Stimulated activated CD8-positive, alpha-beta memory T cell treated with anti-CD3 and anti-CD28 coated beads, Interleukin-7, amount 100 ng/mL, for 4 hours (primary cell): ENCODE results near the gene DNASE2.
A peak's percentile ranks its signal among the peaks of the same experiment; 100 is the strongest.
"Not testable (repeated sequence)": the region's sequence is repeated elsewhere in the genome, so short reads cannot be mapped to it uniquely, and the experiment has no call there.

ENCODE experiments used
- DNase-seq, 2 donors: peaks; one replicate each; pipeline ENCODE4 v3.0.0-alpha.2; 2020; ENCODE audit warnings: low read depth in 2 of 2

Gene DNASE2, protein sequence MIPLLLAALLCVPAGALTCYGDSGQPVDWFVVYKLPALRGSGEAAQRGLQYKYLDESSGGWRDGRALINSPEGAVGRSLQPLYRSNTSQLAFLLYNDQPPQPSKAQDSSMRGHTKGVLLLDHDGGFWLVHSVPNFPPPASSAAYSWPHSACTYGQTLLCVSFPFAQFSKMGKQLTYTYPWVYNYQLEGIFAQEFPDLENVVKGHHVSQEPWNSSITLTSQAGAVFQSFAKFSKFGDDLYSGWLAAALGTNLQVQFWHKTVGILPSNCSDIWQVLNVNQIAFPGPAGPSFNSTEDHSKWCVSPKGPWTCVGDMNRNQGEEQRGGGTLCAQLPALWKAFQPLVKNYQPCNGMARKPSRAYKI

DNA sequence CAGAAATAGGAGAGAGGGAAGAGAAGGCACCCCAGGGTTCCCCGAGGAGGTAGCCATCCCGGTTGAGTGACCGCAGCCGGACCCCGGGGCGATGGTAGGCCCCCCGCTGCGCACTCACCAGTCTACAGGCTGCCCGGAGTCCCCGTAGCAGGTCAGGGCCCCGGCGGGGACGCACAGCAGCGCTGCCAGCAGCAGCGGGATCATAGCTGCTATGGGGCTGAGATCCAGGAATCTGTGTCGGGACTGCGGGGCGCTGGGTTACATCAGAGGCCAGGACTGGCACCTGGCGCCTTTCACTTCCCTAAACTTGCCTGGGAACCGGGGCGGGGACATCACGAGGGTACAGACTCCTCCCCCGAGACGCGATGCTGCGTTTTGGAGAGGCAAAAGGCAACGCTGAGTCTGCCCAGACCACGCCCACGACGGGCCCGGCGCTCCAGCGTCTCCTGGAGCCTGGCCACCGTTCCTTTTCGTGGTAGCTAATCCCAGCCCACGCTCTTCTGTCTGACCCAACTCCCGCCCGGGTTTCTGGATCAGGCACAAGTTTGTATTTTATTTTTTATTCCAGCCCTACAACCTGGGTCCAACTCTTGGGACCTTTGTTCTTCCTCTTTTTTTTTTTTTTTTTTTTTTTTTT, at the start of gene DNASE2:
Gene DNASE2, minus strand, starts transcription at position 278 of the 637 bp plus-strand sequence. Its CDS starts 74 bp downstream, at position 204.
- DNase-seq: peak; percentile 78 to 83

DNA sequence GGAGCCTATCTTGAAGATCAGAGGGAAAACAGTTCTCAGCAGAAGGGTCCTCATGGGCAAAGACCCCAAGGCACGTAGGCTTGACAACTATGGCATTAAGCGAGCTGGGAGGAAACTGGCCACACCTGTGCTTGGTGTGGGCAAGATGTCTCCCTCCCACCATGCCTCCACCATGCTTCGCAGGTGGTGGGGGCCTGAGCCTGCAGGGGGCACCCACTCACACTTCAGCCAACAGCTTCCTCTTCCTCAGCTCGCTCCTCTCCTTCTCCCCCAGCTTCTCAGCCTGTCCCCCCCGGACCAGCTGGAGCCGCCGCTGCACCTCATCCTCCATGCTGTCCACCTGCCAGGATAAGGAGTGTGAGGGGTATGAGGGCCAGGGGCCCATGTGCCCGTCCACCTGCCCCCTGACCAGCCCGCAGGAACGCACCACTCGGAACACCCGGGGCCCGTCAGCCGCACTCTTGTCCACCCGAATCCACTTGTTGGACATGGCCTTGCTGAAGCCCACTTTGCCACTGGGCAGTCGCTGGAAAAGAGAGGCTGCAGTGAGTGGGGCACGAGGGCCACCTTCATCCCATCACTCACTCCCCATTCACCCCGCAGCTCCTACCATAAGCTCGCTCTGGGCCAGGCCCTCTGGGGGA, 48.9 kb upstream of the DNASE2 start:
- no peak for DNase-seq

DNA sequence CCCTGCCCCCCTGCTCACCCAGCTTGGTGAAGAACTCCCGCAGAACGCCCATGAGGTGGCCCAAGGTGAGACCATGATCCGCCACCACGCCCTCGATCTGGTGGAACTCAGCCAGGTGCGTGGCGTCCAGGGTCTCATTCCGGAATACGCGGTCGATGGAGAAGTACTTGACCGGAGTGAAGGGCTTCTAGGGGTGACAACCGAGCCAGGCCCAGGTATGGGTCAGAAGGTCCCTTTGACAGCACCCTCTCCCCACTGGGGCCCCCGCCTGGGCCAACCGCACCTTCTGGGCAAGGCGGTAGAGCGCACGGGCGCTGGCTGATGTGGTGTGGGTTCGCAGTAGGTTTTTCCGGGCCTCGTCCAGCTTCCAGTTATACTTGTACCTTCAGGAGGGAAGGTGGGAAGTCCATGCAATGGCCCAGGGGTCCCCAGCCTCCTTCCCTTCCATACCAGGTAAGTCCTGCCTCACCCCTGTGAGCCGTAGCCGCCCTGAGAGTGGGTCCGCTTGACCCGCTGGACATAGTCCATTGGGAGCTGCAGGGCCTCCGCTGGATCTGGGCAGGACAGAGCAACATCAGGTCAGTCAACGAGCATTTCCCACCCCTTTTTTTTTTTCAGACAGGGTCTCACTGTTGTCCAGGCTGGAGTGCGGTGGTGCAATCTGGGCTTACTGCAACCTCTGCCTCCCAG, 43.5 kb upstream of the DNASE2 start:
- DNase-seq: no peak

DNA sequence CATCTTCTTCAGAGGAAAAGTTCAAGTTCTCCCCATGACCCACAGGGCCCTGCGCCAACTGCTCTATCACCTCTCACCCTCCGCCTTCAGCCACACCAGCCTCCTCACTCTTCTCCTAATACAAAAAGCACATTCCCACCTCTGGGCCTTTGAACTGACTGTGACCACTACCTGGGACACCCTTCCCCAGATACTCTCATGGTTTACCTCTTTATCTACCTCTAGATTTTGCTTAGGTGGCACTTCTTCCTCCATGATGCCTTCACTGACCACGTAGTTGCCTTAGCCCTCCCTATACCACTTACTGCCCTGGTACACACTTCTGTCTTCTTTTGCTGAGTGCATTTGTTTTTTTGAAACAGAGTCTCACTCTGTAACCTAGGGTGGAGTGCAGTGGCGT, 41.7 kb upstream of the DNASE2 start:
- DNase-seq: no peak

DNA sequence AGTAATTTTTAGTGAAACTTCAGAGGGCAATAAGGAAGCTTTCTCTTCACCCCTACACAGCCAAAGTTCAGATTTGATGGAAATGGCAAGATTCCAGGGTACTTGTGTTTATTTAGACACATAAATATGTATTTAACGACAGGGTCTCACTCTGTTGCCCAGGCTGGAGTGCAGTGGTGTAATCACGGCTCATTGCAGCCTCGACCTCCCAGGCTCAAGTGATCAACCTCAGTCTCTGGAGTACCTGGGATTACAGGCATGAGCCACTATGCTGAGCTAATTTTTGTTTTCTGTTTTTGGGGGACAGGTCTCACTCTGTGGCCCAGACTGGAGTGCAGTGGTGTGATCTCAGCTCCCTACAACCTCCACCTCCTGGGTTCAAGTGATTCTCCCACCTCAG, 39.8 kb upstream of the DNASE2 start:
- no peak for DNase-seq

DNA sequence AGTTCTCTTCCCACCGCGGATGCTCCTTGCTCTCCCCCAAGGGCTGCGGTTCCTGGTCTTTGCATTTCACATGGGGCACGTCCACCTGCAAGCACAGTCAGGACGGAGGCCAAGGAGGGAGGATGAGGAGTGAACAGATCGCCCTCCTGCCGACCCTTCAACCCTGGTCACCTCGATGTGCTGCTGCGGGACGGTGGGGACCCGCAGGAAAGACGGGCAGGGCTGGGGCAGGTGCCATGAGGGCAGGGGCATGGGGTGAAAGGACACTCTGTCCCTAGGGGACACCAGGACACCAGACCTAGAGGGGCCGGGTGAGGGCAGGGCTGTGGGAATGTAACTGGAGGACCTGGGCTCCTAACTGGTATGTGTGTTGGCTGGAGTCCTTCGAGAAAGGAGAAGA, 37.0 kb upstream of the DNASE2 start:
- DNase-seq: no peak

DNA sequence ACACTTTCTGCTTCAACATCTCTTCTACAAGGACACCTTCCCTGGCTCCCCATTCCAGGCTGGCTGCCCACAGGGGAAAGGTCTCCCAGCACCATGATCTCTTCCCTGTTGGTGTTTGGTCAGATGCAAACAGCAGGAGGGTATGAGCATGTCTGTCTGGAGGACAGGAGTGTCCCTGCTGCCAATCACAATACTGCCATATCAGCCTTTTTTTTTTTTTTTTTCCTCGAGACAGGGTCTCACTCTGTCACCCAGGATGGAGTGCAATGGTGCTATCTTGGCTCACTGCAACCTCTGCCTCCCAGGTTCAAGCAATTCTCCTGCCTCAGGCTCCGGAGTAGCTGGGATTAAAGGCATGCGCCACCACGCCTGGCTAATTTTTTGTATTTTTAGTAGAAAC, 34.6 kb upstream of the DNASE2 start:
- not testable (repeated sequence) for DNase-seq

DNA sequence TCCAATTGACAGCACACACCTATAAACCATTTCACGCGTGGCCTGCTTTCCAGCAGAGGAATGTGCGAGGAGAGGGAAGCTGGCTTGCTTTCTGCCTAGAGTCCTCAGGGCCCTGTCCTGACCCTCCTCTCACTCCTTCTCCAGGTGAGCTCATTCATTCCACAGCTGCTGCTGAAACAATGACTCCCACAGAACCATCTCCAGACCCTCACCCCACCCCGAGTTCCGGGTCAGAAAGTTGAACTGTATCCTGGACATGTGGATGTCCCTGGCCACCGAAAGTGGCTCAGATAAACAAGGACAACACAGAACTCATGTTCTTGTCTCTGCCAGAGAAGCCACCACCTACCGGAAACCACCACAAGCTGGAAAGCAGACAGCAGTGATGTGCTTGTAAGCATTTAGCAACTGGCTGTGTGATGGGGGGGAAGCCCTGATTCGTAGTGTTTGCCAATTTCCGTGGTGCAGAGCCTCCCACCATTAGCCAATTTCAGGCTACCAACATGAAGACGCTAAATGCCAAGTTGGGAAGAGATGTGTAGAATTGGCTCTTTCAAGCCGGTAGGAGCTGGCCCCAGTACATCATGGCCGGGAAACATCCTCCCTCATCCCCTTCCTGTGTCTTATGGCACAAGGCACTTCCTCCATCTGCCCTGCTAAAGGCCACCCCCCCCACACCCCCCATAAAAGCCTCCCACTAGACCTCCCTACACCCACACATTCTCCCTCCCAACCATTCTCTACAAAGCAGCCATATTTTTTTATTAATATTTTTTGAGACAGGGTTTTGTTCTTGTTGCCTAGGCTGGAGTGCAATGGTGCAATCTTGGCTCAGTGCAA, 32.8 kb upstream of the DNASE2 start:
- peak in 1 of 2 donors; percentile 33 for DNase-seq

DNA sequence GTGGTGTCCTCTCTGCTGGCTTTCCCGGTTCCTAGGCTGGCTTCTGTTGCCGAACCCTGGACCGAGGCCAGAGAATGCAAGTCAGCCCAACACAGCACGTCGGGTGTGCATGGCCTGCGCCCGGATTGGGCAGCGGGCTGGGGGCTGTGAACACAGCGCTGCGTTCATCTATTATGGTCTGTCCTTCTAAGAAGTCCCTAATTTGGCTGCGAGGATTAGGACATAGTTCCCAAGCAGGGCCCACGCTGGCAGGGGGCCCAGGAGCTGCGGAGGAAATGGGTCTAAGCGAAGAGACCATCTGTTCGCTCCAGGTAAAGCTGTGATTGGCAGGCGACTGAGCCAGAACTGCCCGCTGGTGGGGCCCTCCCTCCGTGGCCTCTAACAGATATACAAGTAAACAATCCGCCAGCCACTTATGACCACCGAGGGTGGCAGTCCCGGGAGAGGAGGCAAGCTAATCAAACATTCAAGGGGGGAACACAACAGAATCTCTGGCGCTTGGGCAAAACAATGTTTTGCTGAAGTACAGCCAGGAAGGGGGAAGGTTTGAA, 31.8 kb upstream of the DNASE2 start:
- no peak for DNase-seq

DNA sequence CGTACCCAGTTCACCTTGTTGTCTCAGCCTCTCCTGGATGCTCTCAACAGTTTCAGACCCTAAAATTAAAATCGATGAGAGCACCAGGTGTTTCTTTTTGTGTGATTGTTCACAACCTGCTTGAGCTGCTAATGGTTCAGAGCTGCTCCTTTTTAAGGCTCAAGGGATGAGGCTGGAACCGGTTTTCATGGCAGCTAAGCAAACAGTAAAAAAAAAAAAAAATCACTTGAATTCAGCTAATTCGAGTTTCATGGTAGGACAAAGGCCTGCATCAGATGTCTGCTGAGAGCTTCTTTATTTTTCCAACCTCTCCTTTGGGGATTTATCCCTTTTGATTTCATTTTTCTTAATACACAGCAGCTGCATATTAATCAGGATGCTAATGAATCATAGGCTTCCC, 31.3 kb upstream of the DNASE2 start:
- no peak for DNase-seq

DNA sequence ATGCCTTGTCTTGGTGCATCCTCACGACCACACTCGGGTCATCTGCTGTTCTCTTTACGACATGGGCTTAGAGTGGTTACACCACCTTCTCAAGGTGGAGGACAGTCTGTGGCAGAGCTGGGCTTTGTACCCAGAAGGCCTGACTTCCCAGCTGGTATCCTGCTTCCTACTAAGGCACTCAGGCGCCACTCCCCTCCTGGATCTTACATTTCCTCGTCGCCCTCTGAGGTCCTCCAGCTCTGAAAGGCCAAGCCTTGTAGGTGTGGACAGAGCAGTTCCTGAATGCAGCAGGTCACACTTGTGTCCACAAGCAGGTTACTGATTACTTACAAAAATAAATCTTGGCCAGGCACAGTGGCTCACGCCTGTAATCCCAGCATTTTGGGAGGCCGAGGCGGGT, 25.9 kb upstream of the DNASE2 start:
- DNase-seq: no peak

DNA sequence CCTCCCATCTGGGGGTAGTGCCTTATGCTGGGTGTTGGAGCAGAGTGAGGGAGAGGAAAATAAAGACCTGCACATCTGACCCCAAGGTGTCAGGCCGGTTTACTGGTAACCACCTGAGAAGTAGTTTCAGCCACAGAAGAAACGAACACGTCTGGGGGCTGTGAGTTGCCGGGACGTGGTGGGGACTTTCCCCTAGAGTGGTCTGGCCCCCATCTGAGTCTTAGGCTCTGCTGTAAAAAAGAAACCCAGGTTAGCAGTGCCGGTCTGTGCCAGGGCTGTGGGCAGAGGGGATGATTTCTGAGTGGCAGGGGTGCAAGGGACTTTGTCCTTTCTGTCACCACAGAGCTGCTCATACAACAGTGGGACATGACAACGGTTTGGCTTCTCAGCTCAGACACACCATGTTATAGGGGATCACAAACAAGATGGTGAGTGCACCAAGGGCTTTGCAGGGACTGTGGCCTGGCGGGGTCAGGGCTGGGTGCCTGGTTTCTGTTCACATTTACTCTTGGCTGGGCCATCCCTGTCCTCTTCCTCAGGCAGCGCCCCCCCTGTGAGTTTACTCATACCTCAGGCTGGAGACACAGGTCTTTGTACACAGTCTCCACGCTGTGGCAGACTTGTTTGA, 18.8 kb upstream of the DNASE2 start:
- no peak for DNase-seq

DNA sequence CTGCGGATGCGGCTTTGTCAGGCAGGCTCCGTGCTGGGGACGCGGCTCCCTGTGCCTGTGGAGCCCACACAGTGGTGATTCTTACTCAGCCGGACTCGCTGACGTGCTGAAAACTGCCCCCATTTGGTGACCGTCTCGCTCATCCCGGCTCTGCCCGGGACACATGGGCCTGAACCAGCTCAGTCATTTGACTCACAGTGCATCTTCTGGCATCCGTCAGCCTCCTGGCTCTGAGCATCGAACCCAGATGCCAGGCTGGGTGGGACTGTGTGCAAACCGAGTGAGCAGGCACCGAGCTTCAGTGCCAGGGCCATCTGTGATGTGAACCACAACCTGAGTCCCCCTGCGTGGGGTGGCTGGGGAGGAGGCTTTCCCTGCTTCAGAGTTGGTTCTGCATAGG, 15.2 kb upstream of the DNASE2 start:
- DNase-seq: no peak

DNA sequence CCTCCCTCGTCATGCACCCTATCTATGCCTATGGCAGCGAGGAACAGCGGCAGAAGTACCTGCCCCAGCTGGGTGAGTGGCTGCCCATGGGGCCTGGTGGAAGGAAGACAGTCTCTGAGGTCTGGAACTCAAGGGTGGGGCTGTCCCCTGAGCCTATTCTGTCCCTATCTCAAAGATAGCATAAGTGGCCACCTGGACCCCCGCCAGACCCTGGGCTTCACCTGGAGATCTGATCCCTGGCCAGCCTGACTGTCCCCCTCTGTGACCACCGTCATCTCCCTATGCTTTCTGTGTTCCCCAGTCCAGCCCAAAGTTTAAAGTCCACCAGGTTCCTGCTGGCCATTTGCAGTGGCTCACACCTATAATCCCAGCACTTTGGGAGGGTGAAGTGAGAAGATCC, 12.3 kb upstream of the DNASE2 start:
- DNase-seq: no peak

DNA sequence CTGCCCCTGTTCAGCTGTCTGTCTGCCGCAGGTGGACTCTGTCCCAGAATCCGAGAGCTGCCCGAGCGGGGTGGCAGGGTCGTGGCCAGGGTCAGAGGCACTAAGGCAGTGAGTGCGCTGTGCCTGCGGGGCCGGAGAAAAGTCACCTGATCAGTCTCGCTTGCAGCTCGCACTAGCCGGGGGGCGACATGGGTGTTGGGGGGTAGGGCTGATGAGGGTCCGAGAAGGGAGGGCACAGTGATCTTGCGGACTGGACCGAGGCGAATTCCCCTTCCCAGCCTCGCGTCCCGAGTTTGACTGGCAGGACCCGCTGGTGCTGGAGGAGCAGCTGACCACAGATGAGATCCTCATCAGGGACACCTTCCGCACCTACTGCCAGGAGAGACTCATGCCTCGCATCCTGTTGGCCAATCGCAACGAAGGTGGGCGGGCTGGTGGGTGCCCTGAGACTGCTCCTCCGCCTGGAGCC, 10.3 kb upstream of the DNASE2 start:
- no peak for DNase-seq

DNA sequence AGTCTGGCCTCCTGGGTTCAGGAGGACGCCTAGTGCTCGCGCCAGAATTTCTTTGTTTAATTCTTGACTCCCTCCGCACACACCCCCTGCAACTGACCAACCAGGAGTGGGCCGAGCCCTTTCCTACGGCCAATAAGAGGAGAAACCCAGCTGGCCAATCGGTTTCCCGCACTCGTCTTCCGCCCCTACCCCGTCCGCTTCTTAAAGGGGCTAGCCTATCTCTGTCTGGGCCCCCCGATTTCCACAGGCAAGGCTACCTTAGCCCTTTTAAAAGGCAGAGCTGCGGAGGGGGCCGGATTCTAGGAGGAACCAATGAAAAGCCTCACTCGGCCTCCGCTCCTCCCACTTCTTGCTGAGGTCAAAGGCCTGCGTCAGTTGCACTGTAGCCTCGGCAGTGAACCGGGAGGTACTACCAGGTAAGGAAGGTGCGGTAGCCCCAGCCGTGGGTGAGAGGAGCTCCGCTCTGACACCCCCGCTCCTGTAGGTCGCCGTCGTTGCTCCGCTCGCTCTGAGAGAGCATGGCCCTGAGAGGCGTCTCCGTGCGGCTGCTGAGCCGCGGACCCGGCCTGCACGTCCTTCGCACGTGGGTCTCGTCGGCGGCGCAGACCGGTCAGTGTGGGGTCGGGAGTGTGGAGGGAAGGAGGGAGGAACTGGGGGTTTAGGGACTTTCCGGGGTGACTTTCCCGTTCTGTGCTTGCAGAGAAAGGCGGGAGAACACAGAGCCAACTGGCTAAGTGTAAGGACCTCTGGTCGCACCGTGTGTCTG, 9.7 kb upstream of the DNASE2 start, which contains the start of gene GCDH:
Gene GCDH, plus strand, starts transcription at position 374 of the 766 bp plus-strand sequence. Its CDS starts 145 bp downstream, at position 519.
- DNase-seq: peak; percentile 95 to 98

DNA sequence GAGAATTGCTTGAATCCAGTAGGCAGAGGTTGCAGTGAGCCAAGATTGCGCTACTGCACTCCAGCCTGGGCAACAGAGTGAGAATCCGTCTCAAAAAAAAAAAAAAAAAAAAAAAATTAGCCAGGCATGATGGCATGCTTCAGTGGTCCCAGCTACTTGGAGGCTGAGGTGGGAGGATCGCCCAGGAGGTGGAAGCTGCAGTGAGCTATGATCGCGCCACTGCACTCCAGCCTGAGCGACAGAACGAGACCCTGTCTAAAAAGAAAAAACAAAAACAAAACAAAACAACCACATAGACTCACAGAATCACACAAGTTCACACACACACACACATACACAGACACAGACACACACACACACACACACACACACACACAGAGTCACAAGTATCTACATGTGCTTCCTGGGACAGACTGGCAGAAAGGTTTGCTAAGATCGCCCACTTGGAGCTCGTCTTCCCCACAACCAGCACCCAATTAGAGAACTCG, 9.1 kb upstream of the DNASE2 start:
- DNase-seq: not testable (repeated sequence)

DNA sequence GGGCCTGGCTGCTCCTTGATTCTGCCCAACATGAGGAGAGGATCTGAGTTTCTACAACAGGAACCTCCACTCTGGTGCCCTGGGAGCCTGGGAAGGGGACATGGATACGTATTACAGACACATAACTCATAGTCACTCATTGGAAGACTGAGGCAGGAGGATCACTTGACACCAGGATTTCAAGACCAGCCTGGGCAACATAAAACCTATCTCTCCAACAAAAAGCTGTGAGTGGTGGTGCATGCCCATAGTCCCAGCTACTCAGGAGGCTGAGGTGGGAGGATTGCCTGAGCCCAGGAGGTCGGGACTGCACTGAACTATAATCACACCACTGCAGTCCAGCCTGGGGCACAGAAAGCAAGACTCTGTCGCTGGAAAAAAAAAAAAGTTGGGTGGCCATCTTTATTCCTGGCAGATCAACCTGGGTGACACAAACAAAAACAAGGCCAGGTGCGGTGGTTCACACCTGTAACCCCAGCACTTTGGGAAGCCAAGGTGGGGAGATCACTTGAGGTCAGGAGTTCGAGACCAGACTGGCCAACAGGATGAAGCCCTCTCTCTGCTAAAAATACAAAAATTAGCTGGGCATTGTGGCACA, 6.9 kb upstream of the DNASE2 start:
- no peak for DNase-seq
